Measurements from ENCODE around the gene EXOSC9. TPM values are rescaled to one million over a fixed set of nuclear protein-coding genes. Genes with fewer than 3 reads are reported as not detected.
A peak's percentile ranks its signal among the peaks of the same experiment; 100 is the strongest.

Gene EXOSC9
- total RNA-seq, 1 experiment from 2014 or later = 69.1 TPM

DNA sequence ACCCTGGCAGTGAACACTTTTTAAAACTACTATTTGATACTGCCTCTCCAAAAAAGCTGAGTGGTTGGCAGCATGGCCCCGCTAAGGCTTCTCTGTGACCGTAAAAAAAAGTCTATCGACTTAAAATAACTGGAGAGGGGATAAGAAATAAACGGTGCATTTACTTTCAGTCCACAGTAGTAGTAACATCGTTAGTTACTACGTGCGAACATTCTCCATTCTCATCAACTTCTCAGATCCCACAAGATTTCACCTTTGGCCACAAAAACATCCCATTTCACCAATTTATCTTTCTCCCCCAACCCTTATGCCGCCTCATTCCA lies 524 bp upstream of the EXOSC9 start:
- Mint-ChIP-seq H3K4me3 (peak overlapping the region; percentile 91 to 92), H3K27me3 (ENCODE audit: low read depth) (no peaks in the 10 kb centered on the region), H3K4me1 (peaks cover 26 to 36% of the 10 kb centered on the region in 2 experiments), H3K27ac (peak overlapping the region; percentile 97 to 99 (median 97)), H3K36me3 (ENCODE audit: insufficient read depth in 1 of 3, low read depth in 3 of 3) (peaks cover 18 to 36% (median 27%) of the 10 kb centered on the region in 3 experiments), H3K9me3 (no peaks in the 10 kb centered on the region)
- H4K20me1 ChIP-seq (ENCODE audit: control insufficient read depth, insufficient read depth, insufficient read length) = no peaks in the 10 kb centered on the region
- H2AFZ ChIP-seq (ENCODE audit: low read length) = no peak overlapping the region
- peak overlapping the region; percentile 30 for H3T11ph ChIP-seq (ENCODE audit: low read length)
- H3K56ac ChIP-seq (ENCODE audit: insufficient read length, low read depth, low read length) = peak overlapping the region; percentile 58
- peak overlapping the region; percentile 91 for H3K9ac ChIP-seq (ENCODE audit: extremely low read depth, insufficient read length, low read length)
- H3K79me2 ChIP-seq (ENCODE audit: insufficient read depth, low read length) = peaks cover 4% of the 10 kb centered on the region; the same call in 1 of the 2 replicates
- no peak overlapping the region for H3K23ac ChIP-seq (ENCODE audit: insufficient read length, low read depth, low read length)
- no peaks in the 10 kb centered on the region; the same call in 1 of the 2 replicates for H3K4me1 ChIP-seq (ENCODE audit: insufficient read depth, low read length)
- DNase-seq = no peak
- peak overlapping the region; percentile 93 for H3K4me2 ChIP-seq (ENCODE audit: insufficient read depth, insufficient read length, low read length)
- H3K27ac ChIP-seq (ENCODE audit: insufficient read length, low read depth, low read length) = peak overlapping the region; percentile 61
- H3K18ac ChIP-seq (ENCODE audit: insufficient read length, low read depth, low read length) = peak overlapping the region; percentile 84
- H2AK5ac ChIP-seq (ENCODE audit: insufficient read length, low read length) = no peak overlapping the region
- no peak overlapping the region for H2BK15ac ChIP-seq (ENCODE audit: low read depth, low read length)
- no peaks in the 10 kb centered on the region for H3K27me3 ChIP-seq (ENCODE audit: insufficient read depth, low read length)
- H3K9me3 ChIP-seq (ENCODE audit: control insufficient read depth, low read depth, low read length) = no peaks in the 10 kb centered on the region
- H2BK20ac ChIP-seq (ENCODE audit: low read depth, low read length, poor library complexity, severe bottlenecking) = no peak overlapping the region
- H4K91ac ChIP-seq (ENCODE audit: insufficient read length, low read depth, low read length) = no peak overlapping the region
- H3K14ac ChIP-seq (ENCODE audit: insufficient read depth, low read length) = peak overlapping the region; percentile 59; the same call in 1 of the 2 replicates
- TF ChIP-seq, protein P1, sequence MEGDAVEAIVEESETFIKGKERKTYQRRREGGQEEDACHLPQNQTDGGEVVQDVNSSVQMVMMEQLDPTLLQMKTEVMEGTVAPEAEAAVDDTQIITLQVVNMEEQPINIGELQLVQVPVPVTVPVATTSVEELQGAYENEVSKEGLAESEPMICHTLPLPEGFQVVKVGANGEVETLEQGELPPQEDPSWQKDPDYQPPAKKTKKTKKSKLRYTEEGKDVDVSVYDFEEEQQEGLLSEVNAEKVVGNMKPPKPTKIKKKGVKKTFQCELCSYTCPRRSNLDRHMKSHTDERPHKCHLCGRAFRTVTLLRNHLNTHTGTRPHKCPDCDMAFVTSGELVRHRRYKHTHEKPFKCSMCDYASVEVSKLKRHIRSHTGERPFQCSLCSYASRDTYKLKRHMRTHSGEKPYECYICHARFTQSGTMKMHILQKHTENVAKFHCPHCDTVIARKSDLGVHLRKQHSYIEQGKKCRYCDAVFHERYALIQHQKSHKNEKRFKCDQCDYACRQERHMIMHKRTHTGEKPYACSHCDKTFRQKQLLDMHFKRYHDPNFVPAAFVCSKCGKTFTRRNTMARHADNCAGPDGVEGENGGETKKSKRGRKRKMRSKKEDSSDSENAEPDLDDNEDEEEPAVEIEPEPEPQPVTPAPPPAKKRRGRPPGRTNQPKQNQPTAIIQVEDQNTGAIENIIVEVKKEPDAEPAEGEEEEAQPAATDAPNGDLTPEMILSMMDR (conservative IDR thresholded peaks at IDR 0.05) = no peak
- H2BK12ac ChIP-seq (ENCODE audit: insufficient read length, low read depth, low read length) = no peak overlapping the region
- no peak overlapping the region for H4K8ac ChIP-seq (replicated peaks; ENCODE audit: insufficient read length, low read depth, low read length)
- no peaks in the 10 kb centered on the region for H3K79me1 ChIP-seq (ENCODE audit: insufficient read depth, low read depth, low read length, poor library complexity, severe bottlenecking)
- H2BK120ac ChIP-seq (ENCODE audit: low read depth, low read length, poor library complexity, severe bottlenecking) = peak overlapping the region; percentile 71
- no peak overlapping the region; the same call in 1 of the 2 replicates for H3K4ac ChIP-seq (ENCODE audit: low read depth, low read length)
- H3K23me2 ChIP-seq (ENCODE audit: insufficient read length, low read depth, low read length, poor library complexity, severe bottlenecking) = peaks cover 7% of the 10 kb centered on the region
- H2BK5ac ChIP-seq (ENCODE audit: insufficient read length, low read length) = peak overlapping the region; percentile 17
- no CpG with 5 or more reads among the region's 8 CpGs for WGBS (ENCODE audit: extremely low coverage, insufficient read length, low lambda C conversion rate)
- peak overlapping the region; percentile 84 for H4K5ac ChIP-seq (ENCODE audit: insufficient read length, low read depth, low read length)

All from H9 (cell line).